G401.6 (cell line): ENCODE measurements around the gene PURA.

Experiments used
- FAIRE-seq: peaks from 2 replicates; lab custom pipeline; 2012; peaks lifted over from hg19 to GRCh38; lab: Jason Lieb, UNC

Gene PURA

DNA sequence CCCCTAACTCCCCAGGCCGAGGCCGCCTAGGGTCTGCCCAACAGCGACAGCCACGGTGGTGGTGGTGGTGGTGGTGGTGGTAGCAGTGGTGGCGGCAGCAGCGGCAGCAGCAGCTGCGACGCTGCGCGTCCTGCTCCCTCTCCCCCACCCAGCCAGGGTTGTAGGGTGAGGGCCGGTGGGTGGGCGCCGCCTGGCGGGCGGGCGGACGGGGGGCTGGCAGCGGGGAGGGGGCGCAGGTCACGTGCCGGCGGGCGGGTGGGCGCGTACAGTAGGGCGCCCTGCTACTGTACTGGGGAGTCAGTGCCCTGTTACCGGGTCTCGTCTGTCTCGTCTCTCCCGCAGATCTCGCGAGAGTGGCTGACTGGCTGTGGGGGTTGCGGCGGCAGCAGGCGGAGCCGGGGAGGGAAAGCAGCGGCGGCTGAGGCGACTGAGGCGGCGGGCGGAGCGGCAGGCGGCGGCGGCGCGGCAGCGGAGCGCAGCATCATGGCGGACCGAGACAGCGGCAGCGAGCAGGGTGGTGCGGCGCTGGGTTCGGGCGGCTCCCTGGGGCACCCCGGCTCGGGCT, at the start of gene PURA:
Gene PURA, plus strand, starts transcription at position 411 of the 565 bp plus-strand sequence. Its CDS starts 73 bp downstream, at position 484.
- FAIRE-seq, result no peak

DNA sequence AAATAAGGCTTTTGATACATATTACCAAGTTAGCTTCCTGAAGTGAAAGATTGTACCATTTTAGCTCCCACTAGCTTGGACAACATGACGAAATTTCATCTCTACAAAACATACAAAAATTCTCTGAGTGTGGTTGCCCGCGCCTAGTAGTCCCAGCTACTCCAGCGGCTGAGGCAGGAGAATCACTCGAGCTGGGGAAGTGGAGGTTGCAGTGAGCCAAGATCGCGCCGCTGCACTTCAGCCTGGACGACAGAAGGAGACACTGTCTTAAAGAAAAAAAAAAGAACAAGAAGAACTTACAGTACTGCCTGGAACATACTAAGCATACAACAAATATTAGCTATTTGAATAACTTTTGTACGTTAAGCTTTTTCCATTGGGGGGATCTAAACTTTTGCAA, 41.1 kb upstream of the PURA start:
- no peak for FAIRE-seq

- peak; percentile 98 for FAIRE-seq
These were observed 40.6 kb upstream of the PURA start for GRCh38 chr5:140073296-140073695.

DNA sequence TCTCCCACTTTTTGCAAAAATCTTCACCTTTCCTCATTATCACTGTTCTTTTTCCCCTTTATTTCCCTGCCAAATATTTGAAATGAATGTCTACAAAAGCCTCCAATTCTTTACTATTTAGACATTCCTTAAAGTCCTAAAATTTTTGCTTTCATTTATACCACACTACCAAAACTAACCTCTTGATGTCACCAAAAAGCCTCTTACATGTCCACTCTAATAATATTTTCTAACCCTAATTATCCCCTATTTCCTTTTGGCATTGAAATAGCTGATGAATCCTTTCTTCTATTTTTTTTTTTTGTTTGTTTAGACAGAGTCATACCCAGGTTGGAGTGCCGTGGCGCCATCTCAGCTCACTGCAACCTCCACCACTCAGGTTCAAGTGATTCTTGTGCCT, 38.5 kb upstream of the PURA start:
- peak; percentile 87 for FAIRE-seq

GRCh38 chr5:140076142-140076541, 37.8 kb upstream of the PURA start:
- FAIRE-seq, result no peak

DNA sequence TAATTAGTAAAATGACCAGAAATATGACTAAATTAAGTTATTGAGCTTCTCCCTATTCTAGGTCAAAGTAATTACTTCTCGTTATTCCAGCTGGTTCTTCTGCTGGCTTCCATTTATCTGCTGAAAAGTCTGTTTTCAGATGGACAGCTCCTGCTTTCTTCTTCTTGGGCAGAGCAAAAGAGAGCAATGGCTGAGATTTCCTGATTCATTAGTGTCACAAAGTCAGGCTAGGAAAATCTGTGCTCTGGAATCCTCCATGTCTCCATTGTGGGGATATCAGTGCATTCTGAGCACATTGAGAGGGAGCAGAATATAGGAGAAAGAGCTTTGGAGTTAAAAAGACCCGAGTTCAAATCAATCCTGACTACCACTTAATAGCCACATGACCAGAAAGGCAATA, 37.1 kb upstream of the PURA start:
- FAIRE-seq, result no peak

- no peak for FAIRE-seq
These were observed 30.8 kb upstream of the PURA start for GRCh38 chr5:140083120-140083519.

DNA sequence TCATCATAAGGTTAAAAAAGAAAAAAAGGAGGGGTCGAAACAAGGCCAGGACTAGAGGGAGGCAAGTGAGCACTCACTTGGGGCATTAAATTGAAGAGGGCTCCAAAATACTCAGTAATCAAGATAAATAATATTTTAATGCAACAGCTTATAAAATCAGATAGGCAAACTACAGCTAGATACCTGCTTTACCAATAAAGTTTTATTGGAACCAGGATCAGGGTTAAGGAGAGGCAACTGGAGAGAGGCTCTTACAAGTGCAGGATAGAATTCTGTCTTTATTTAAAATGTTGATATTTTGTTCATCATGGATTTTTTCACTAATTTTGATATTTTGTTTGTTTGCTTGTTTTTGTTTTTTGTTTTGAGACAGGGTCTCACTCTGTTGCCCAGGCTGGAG, 30.3 kb upstream of the PURA start:
- no peak for FAIRE-seq

DNA sequence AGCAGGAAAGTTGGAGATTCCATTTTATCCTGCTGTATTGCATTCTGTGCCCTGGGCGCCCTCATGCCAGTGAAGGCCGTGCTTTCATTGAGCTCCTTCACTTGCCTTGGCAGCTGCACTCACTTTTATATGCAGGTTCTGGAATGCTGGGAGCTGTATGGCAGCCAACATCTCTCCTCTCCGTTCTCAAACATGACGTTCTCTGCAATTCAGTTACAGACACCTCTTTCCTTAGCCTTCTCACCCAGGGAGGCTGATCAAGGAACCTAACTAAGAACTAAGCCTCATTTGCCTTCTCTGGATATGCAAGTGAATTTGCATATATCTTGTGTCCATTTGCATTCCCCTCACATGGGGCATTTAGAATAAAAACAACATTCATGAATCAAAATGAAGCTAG, 29.4 kb upstream of the PURA start:
- FAIRE-seq, result no peak

GRCh38 chr5:140090251-140090650, 23.7 kb upstream of the PURA start:
- no peak for FAIRE-seq

DNA sequence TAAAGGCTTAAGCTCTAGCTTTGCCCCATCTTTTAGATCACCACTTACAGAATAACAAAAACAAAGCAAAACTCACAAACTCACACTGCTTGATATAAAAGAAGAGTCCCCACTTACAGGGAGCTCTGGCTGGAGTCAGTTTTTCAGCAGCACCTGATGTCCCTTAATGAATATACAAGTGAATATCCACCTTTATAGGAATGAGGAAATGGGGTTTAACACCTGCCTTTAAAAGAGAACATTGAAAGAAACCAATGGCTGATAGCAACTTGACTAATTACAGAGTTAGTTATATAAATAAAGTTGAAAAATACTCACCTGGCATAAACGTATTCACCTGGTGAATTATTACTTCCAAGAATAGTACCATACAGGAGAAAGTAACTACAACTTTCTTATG, 20.7 kb upstream of the PURA start:
- FAIRE-seq, result no peak

GRCh38 chr5:140093866-140094265, 20.0 kb upstream of the PURA start:
- no peak for FAIRE-seq

GRCh38 chr5:140094889-140095288, 19.0 kb upstream of the PURA start:
- FAIRE-seq, result no peak

DNA sequence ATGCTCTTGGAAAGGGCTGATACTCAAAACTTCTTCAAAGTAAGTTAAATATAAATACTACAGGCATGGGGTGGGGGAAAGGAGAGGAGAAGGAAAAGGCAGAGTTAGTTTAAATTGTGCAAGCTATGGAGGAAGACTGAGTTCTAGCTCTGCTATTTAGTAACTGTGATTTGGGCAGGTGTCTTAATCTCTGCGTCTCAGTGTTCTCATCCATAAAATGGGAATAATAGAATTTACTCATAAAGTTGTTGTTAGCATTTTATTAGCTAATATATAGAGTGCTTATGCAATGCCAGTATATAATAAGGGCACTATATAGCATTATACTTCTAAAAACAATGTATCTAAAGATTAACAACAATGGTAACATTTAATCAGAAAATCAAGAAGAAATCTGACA, 12.7 kb upstream of the PURA start:
- FAIRE-seq, result no peak

DNA sequence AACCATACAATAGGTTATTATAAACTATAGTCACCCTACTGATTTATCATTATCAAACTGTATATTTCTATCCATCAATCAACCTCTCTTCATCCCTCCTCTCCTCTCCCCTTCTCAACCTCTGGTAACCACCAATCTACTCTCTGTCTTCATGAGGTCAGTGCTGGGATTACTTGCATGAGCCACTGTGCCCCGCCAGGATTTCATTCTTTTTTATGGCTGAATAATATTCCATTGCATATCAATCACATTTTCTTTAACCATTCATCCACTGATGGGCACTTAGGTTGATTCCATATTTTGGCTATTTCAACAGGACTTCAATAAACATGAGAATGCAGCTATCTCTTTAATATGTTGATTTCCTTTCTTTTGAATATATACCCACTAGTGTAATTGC, 10.8 kb upstream of the PURA start:
- FAIRE-seq, result no peak

DNA sequence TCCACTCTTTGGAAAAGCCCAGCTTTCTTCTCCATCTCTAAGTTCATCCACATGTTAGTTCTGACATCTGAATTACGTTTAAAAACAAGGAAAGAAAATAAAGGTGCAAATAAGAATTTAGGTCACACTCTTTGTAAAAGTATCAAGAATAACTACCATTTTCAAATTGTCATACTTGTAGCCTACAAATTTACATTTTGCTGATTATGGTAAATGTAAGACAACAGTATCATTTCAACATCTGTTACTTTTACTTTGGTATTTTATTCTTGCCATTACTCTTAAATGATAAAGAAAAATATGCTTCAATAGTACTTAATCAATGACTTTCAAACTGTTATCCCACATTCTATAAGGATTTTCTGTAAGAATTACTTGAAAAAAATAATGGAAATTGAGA, 9.8 kb upstream of the PURA start:
- no peak for FAIRE-seq

DNA sequence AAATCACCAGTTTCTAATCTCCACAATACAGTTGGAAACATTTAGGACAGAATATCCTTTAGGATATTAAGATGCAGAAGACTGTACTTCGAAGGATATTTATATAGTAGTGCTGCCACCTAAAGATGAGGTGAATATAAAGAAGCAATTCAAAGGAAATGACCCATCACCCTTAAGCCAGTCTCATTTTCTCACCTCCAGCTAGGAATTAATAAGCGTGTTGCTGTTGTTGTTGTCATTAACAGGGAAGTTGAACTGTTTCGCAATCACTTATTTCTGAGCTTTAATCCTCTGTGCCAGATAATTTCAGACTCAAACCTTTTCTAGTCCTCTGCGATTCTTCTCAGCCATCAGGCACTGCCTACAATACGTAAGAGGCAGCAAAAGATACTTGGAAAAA, 7.8 kb upstream of the PURA start:
- peak; percentile 49 for FAIRE-seq

DNA sequence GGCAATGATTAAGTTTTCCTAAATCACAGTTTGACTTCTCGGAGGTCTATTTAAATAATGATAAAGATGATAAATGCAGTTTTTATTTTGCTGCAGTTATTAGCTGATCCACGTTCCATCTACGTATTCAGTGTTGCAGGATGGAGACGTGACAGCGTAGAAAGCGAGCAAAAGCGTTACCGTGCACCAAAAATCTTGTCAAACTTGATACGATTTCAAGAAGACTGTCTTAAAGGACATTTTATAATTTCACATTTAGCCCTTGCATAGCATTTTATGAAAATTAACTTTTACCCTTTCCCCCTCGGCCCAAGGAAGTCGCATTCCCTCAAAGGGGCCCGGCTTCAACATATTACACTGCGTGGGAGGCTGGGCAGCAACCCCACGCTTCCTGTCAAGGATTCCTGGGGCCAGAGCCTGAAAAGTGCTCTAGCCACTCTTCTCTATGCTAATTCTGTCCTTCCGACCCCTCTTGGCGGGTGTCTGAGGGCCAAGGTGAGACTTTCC, 7.1 kb upstream of the PURA start:
- no peak for FAIRE-seq

DNA sequence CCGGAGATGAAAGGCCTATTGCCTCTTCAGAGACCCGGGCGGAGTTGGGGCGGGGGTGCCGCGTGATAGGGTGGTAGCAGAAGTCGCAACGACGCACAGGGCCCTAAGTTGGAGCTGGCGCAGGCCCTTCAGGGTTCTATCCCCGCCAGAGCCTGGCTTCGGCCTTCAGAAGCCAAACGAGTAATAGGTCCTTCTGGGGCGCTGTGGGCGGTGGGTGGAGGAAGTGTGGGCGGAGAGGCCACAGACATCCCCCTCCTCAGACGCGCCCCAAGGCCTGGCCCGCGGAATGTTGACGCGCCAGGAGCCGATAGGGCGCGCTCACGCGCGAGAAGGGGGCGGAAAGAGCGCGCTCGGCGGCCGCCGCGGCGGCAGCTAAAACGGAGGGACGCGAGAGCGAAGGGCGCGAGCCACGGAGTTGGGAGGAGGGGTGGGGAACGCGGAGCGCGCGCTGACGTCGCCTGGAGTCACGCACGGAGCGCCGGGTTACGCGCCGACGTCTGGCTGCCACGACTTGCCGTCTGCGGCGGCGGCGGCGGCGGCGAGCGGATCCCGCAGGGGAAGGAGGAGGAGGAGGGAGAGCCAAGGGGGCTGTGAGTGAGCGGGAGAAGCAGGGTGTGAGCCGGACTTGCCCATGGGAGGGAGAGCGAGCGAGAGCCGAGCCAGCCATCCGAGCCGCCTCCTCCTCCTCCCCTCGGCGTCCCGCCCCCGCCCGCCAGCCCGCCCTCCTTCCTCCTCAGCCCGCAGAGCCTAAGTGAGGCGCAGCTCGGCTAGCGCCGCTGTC, 6.4 kb upstream of the PURA start:
- FAIRE-seq, result no peak

DNA sequence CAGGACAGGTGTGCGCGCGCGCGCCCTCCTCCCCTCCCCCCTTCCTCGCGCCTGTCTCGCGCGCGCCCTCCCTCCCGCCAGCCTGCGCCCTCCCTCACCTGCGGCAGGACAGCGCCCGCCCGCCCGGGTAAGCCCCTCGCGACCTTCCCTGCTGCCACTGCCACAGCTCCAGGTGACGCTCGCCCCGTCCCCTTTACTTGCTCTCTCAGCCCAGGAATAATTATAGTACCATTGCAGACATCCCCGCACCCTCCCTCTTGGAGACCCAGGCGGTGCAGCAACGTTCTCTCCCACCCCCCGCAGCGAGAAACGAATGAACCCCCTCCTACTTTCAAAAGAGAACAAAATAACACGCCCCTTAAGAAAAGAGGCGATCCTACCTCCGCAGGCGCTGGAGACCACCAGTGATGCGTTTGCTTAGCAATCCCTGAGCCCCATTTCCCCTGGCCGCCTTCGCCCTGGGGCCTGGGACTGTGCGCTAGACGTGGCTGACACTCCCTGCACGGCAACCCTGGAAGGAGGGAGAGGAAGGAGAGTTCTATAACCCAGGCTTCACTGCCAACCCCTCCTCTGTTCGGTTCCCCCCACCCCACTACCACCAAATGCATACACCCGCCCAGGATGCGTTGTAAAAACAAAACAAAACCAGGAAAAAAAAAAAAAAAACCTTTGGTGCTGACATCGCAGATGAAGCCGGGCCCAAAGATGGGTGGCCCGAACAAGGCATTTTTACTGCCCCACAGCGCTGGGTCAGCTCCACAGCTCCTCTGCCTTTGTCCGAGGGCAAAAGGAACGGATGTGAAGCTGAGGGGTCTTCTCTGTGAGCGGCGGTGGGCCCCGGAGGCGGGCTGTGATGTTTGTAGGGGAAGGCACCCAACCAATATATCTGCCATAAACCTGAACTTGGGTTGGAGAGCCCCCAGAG, 5.6 kb upstream of the PURA start:
- no peak for FAIRE-seq

- no peak for FAIRE-seq
These were observed 4.7 kb upstream of the PURA start for GRCh38 chr5:140109018-140109758.
